ENCODE data around the gene PNMA6F. TPM values are rescaled to one million over a fixed set of nuclear protein-coding genes. Genes with fewer than 3 reads are reported as not detected.

The PNMA6F gene
- total RNA-seq, 4 donors from 2014 or later = not detected

DNA sequence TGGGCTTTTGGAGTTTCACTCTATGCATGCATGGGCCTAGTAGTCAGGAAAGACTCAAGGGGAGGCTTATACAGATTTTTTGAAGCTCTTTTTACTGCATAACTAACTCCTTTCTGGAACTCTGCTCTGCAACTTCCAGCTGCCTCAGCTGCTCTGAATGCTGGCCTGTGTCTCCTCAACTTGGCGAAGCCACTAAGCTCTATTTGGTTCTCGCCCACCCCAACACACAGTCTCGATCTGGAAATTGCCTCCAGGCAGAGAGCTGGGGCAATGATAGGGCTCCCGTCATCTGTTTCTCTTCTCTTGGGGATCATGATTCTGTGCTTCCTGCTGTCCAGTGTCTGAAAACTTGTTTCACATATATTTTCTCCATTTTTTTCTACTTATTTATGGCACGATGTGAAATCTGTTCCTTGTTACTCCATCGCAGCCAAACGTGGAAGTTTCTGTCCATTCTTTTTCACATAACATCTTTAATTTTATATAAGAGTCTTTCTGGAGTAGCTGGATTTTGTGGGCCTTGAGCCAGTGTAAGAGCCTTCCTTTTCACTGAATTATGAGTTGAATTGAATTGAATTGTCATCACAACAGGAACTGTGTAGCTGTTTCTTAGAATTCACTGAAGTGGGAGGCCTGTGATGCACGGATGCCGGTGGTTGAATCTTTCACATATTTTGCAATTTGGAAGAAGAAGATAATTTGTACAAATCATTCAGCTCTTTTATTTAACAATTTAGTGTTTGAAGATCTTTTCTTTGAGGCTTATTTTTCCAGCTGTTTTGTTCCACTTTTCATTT, 21.4 kb upstream of the PNMA6F start:
- no peaks in the 10 kb centered on the region for H3K4me1 ChIP-seq
- H3K36me3 ChIP-seq = peaks cover 17% of the 10 kb centered on the region
- WGBS = 64% methylated on average over 9 of the region's 9 CpGs
- no peaks in the 10 kb centered on the region for H3K9me3 ChIP-seq
- TF ChIP-seq POLR2A (IDR thresholded peaks at IDR 0.05) = no peak
- H3K4me3 ChIP-seq = no peak overlapping the region
- no peak overlapping the region for H3K27ac ChIP-seq
- no peaks in the 10 kb centered on the region for H3K27me3 ChIP-seq
- no peak for DNase-seq (ENCODE audit: low spot score in 2 of 2)

DNA sequence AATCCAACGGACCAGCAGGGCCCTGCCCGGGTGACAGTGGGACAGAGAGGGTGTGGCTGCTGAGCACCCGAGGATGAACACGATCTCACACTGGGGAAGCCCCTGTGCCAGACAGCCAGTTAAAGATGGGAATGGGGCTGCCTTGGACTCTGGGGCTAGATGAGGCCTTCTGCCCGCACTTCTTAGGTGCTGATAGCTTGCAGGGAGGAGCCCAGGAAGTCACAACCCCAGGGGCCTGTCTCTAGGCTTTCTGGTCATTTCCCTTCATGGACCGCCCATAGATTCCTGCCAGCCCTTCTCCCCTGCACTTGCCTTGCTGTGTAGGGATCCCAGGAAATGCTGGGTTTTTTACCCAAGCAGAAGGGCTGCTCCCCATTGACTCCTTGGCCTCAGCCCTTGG, 18.5 kb upstream of the PNMA6F start:
- Histone ChIP-seq H3K9me3 (no peaks in the 10 kb centered on the region), H3K4me1 (peaks cover 4% of the 10 kb centered on the region), H3K4me3 (no peak overlapping the region), H3K27me3 (no peaks in the 10 kb centered on the region), H3K36me3 (peaks cover 3% of the 10 kb centered on the region), H3K27ac (no peak overlapping the region)
- TF ChIP-seq, protein P1, sequence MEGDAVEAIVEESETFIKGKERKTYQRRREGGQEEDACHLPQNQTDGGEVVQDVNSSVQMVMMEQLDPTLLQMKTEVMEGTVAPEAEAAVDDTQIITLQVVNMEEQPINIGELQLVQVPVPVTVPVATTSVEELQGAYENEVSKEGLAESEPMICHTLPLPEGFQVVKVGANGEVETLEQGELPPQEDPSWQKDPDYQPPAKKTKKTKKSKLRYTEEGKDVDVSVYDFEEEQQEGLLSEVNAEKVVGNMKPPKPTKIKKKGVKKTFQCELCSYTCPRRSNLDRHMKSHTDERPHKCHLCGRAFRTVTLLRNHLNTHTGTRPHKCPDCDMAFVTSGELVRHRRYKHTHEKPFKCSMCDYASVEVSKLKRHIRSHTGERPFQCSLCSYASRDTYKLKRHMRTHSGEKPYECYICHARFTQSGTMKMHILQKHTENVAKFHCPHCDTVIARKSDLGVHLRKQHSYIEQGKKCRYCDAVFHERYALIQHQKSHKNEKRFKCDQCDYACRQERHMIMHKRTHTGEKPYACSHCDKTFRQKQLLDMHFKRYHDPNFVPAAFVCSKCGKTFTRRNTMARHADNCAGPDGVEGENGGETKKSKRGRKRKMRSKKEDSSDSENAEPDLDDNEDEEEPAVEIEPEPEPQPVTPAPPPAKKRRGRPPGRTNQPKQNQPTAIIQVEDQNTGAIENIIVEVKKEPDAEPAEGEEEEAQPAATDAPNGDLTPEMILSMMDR (IDR thresholded peaks at IDR 0.05) = no peak
- TF ChIP-seq POLR2AphosphoS5 (IDR thresholded peaks at IDR 0.05) (no peak), EP300 (IDR thresholded peaks at IDR 0.05) (no peak), POLR2A (IDR thresholded peaks at IDR 0.05) (no peak)
- WGBS = 80% methylated on average over 6 of the region's 6 CpGs
- no peak for DNase-seq (ENCODE audit: low spot score in 2 of 2)

- H3K27ac ChIP-seq = no peak overlapping the region
- no peaks in the 10 kb centered on the region for H3K27me3 ChIP-seq
- peaks cover 7% of the 10 kb centered on the region for H3K4me1 ChIP-seq
- DNase-seq (ENCODE audit: low spot score in 2 of 2) = no peak
- no peak overlapping the region for H3K4me3 ChIP-seq
- peaks cover 3% of the 10 kb centered on the region for H3K36me3 ChIP-seq
- 88% methylated on average over 3 of the region's 4 CpGs for WGBS
- H3K9me3 ChIP-seq = no peaks in the 10 kb centered on the region
- no peak for TF ChIP-seq POLR2A (IDR thresholded peaks at IDR 0.05)
- TF ChIP-seq, protein P1 (IDR thresholded peaks at IDR 0.05) = no peak
- TF ChIP-seq POLR2AphosphoS5 (IDR thresholded peaks at IDR 0.05) = no peak
- no peak for TF ChIP-seq EP300 (IDR thresholded peaks at IDR 0.05)
Observed at GRCh38 chrX:153339662-153340061, 18.1 kb upstream of the PNMA6F start.

GRCh38 chrX:153338836-153339235, 17.3 kb upstream of the PNMA6F start:
- H3K4me1 ChIP-seq = peaks cover 9% of the 10 kb centered on the region
- DNase-seq (ENCODE audit: low spot score in 2 of 2) = no peak
- no peaks in the 10 kb centered on the region for H3K36me3 ChIP-seq
- no peaks in the 10 kb centered on the region for H3K9me3 ChIP-seq
- H3K4me3 ChIP-seq = no peak overlapping the region
- H3K27me3 ChIP-seq = no peaks in the 10 kb centered on the region
- WGBS = 86% methylated on average over 7 of the region's 7 CpGs
- H3K27ac ChIP-seq = no peak overlapping the region
- TF ChIP-seq POLR2A (IDR thresholded peaks at IDR 0.05) (no peak), EP300 (IDR thresholded peaks at IDR 0.05) (no peak), POLR2AphosphoS5 (IDR thresholded peaks at IDR 0.05) (no peak)
- TF ChIP-seq, protein P1 (IDR thresholded peaks at IDR 0.05) = no peak

DNA sequence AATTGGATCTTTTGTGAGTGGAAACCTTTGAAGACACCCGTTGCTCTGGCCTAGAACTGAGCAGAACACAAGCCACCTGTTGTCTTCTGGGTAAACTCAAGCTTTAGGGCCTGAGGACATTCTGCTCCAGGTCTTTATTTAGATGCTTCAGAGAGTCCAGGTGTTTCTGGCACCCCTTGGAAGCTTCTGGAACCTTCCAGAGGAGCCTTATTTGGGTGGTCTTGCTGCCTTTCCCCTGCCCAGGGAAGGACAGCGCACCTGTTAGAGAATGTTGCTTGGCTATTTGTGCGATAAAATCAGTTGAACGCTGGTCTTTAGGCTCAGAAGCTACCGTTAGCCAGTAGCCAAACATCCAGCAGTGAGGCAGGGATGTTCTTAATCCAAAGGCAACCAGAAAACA, 15.4 kb upstream of the PNMA6F start:
- Histone ChIP-seq H3K27me3 (no peaks in the 10 kb centered on the region), H3K27ac (no peak overlapping the region), H3K4me1 (peaks cover 9% of the 10 kb centered on the region), H3K9me3 (no peaks in the 10 kb centered on the region), H3K36me3 (no peaks in the 10 kb centered on the region), H3K4me3 (no peak overlapping the region)
- TF ChIP-seq, protein P1 (IDR thresholded peaks at IDR 0.05) = no peak
- no peak for TF ChIP-seq EP300 (IDR thresholded peaks at IDR 0.05)
- TF ChIP-seq POLR2AphosphoS5 (IDR thresholded peaks at IDR 0.05) = no peak
- no peak for TF ChIP-seq POLR2A (IDR thresholded peaks at IDR 0.05)
- WGBS = 89% methylated on average over 5 of the region's 5 CpGs
- DNase-seq (ENCODE audit: low spot score in 2 of 2) = no peak

Measured in suprapubic skin (tissue), 4 donors.